Stimulated activated naive B cell treated with anti-CD40 and anti-IgM and Interleukin-4, amounts not matched to agents 10 μg/mL and 1 μg/mL and 100 μg/mL, for 72 hours (primary cell): ENCODE data around the gene MYO18B.

Source experiments
- ATAC-seq, 2 donors: fragments of 150-1000 bp; cut with Tn5 transposase; replicated peaks; 2 replicates each; pipeline ENCODE4 v1.10.0; 2021; ENCODE audit warnings: moderate library complexity in 1 of 2
- DNase-seq: peaks from one replicate; pipeline ENCODE4 v3.0.0; 2021
- H3K27ac Mint-ChIP-seq: one replicate; pipeline ENCODE4 v1.8.0; 2022; ENCODE audit warnings: mild to moderate bottlenecking, mixed read lengths
- H3K27me3 Mint-ChIP-seq, 2 donors: one replicate each; pipeline ENCODE4 v1.8.0; 2022; ENCODE audit warnings: mixed read lengths in 2 of 2
- H3K36me3 Mint-ChIP-seq, 2 donors: one replicate each; pipeline ENCODE4 v1.8.0; 2022; ENCODE audit warnings: mixed read lengths in 2 of 2, mild to moderate bottlenecking in 1 of 2
- H3K4me1 Mint-ChIP-seq, 2 donors: one replicate each; pipeline ENCODE4 v1.8.0; 2022; ENCODE audit warnings: mixed read lengths in 2 of 2, mild to moderate bottlenecking in 1 of 2
- H3K4me3 Mint-ChIP-seq, 2 donors: one replicate each; pipeline ENCODE4 v1.8.0; 2022; ENCODE audit warnings: mild to moderate bottlenecking in 2 of 2, mixed read lengths in 2 of 2, moderate library complexity in 1 of 2
- H3K9me3 Mint-ChIP-seq, 2 donors: one replicate each; pipeline ENCODE4 v1.8.0; 2022; ENCODE audit warnings: mixed read lengths in 2 of 2, mild to moderate bottlenecking in 1 of 2

MYO18B gene

DNA sequence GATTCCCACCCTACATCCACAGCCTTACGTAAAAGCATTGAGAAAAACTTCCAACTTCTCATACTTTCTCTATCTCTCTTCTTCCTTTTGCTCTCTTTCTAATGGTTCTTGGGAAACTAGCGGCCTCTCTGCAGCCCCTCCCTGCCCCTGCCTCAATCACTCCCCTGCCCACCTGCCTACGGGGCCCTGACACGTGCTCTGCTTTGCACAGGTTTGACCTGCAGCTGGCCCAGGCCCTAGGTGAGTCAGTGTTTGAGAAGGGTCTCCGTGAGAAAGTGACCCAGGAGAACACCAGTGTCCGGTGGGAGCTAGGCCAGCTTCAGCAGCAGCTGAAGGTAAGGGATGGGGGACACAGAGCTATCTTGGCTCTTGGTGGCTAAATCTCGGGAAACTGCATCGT, 160.4 kb downstream of the MYO18B start:
- ATAC-seq: no peak
- no peak overlapping the region for H3K27ac Mint-ChIP-seq

GRCh38 chr22:25903294-25903693, 161.3 kb downstream of the MYO18B start:
- no peak overlapping the region for H3K27ac Mint-ChIP-seq
- peaks cover 16 to 25% of the 10 kb centered on the region in 2 donors for H3K27me3 Mint-ChIP-seq
- no peak overlapping the region for H3K4me3 Mint-ChIP-seq
- no peak for ATAC-seq
- H3K36me3 Mint-ChIP-seq: no peaks in the 10 kb centered on the region
- no peaks in the 10 kb centered on the region for H3K4me1 Mint-ChIP-seq
- no peak for DNase-seq
- H3K9me3 Mint-ChIP-seq: peaks cover 4 to 10% of the 10 kb centered on the region in 2 donors

More for the DNA sequence above, 160.4 kb downstream of the MYO18B start:
- H3K36me3 Mint-ChIP-seq: no peaks in the 10 kb centered on the region
- H3K9me3 Mint-ChIP-seq: peaks cover 4 to 7% of the 10 kb centered on the region in 2 donors
- no peak overlapping the region for H3K4me3 Mint-ChIP-seq
- no peak for DNase-seq
- no peaks in the 10 kb centered on the region for H3K4me1 Mint-ChIP-seq
- peaks cover 13 to 16% of the 10 kb centered on the region in 2 donors for H3K27me3 Mint-ChIP-seq

DNA sequence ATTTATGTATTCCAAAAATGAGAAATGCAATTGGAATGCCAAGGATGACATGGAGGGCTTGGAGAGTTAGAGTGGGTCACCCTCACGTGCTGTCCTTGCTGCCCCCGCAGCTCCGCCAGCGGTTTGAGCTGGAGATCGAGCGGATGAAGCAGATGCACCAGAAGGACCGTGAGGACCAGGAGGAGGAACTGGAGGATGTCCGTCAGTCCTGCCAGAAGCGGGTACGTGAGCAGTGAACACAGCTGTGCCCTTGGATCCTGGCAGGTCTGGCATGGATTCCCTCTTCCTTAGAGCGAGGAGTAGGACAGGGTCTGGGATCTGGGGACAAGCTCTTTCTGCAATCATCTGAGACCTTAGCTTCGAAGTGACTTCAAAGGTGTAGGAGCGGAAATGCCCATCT, 166.2 kb downstream of the MYO18B start:
- no peak overlapping the region for H3K27ac Mint-ChIP-seq
- no peak overlapping the region for H3K4me3 Mint-ChIP-seq
- H3K36me3 Mint-ChIP-seq: no peaks in the 10 kb centered on the region
- DNase-seq: no peak
- no peak for ATAC-seq
- H3K9me3 Mint-ChIP-seq: peaks cover 4 to 10% of the 10 kb centered on the region in 2 donors
- H3K27me3 Mint-ChIP-seq: peaks cover 20 to 45% of the 10 kb centered on the region in 2 donors
- H3K4me1 Mint-ChIP-seq: no peaks in the 10 kb centered on the region

GRCh38 chr22:25908755-25909154, 166.8 kb downstream of the MYO18B start:
- Mint-ChIP-seq H3K4me3 (no peak overlapping the region), H3K4me1 (no peaks in the 10 kb centered on the region), H3K27me3 (peaks cover 15 to 40% of the 10 kb centered on the region in 2 donors), H3K27ac (no peak overlapping the region), H3K36me3 (no peaks in the 10 kb centered on the region), H3K9me3 (peaks cover 4 to 10% of the 10 kb centered on the region in 2 donors)
- ATAC-seq: no peak
- no peak for DNase-seq

- Mint-ChIP-seq H3K27ac (no peak overlapping the region), H3K27me3 (peaks cover 10 to 34% of the 10 kb centered on the region in 2 donors), H3K4me1 (no peaks in the 10 kb centered on the region), H3K9me3 (peaks cover 4 to 10% of the 10 kb centered on the region in 2 donors), H3K4me3 (no peak overlapping the region), H3K36me3 (no peaks in the 10 kb centered on the region)
- ATAC-seq: no peak
- no peak for DNase-seq
Measured at GRCh38 chr22:25909614-25910387, 167.8 kb downstream of the MYO18B start.

- ATAC-seq: no peak
- peaks cover 3 to 7% of the 10 kb centered on the region in 2 donors for H3K9me3 Mint-ChIP-seq
Measured at GRCh38 chr22:25911243-25911972, 169.4 kb downstream of the MYO18B start.

DNA sequence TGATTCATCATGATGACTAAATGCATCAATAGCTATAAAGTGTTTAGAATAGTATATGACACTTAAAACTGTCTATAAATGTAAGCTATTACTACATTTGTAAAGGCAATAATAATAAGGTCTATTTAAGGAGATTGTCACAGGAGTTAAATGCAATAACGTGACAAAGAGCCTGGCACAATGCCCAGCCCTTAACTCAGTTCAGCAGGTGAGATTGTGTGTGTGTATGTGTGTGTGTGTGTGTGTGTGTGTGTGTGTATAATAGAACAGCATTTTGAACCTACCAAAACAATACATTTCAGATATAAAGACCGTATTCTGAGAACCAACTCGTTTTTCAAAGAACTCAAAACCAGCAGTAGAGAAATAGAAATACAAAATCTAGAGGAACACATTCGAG, 177.5 kb downstream of the MYO18B start:
- no peaks in the 10 kb centered on the region for H3K36me3 Mint-ChIP-seq
- H3K4me3 Mint-ChIP-seq: no peak overlapping the region
- no peak overlapping the region for H3K27ac Mint-ChIP-seq
- H3K9me3 Mint-ChIP-seq: peaks cover 1 to 7% of the 10 kb centered on the region in 2 donors
- DNase-seq (no peak), ATAC-seq (no peak)
- peaks cover 30 to 39% of the 10 kb centered on the region in 2 donors for H3K27me3 Mint-ChIP-seq
- H3K4me1 Mint-ChIP-seq: no peaks in the 10 kb centered on the region

More at GRCh38 chr22:25911243-25911972, 169.4 kb downstream of the MYO18B start:
- H3K4me1 Mint-ChIP-seq: no peaks in the 10 kb centered on the region
- no peak overlapping the region for H3K4me3 Mint-ChIP-seq
- no peak for DNase-seq
- H3K27me3 Mint-ChIP-seq: peaks cover 13 to 34% of the 10 kb centered on the region in 2 donors
- no peaks in the 10 kb centered on the region for H3K36me3 Mint-ChIP-seq
- no peak overlapping the region for H3K27ac Mint-ChIP-seq

DNA sequence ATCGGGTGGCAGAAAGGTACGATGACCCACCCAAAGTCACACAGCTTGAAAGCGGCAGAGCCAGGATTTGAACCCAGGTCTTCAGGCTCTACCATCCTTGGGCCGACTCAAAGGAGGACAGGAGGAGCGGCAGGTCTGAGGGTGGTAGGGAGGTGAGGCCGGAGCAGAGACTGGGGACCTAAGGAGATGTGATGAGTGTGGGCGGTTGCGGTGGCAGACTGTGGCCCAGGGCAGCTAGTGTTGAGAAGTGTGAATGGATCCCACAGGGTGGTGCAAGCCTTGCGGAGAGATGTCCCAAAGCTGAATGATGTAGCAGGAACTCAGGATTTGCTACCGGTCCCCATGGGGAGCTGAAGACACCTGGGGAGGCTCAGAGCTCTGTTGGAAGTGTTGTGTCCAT, 180.2 kb downstream of the MYO18B start:
- peaks cover 3 to 7% of the 10 kb centered on the region in 2 donors for H3K9me3 Mint-ChIP-seq
- H3K4me1 Mint-ChIP-seq: no peaks in the 10 kb centered on the region
- no peak overlapping the region for H3K27ac Mint-ChIP-seq
- ATAC-seq: no peak
- no peak for DNase-seq
- H3K27me3 Mint-ChIP-seq: peaks cover 33 to 36% of the 10 kb centered on the region in 2 donors
- no peaks in the 10 kb centered on the region for H3K36me3 Mint-ChIP-seq
- no peak overlapping the region for H3K4me3 Mint-ChIP-seq

DNA sequence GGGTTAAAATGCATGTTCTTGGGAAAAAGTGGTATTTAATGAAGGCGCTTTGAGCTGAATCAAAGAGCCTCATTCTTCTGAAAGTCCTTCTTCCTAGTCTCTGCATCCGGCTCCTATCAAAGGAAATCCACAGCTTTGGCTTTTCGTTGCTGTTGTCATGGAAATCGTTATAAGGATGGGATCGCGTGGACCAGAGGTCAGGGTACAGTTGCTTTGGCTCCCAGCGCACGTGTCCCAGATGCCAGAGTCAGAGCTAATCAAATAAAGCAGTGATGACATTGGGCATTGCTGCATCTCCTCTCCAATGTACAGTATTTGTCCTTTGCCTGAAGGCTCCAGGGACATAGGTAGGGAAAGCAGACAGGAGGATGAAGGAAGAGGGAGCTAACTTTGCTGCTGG, 181.9 kb downstream of the MYO18B start:
- DNase-seq (no peak), ATAC-seq (no peak)
- Mint-ChIP-seq H3K9me3 (peaks cover 4 to 7% of the 10 kb centered on the region in 2 donors), H3K27me3 (peaks cover 33 to 35% of the 10 kb centered on the region in 2 donors), H3K4me1 (no peaks in the 10 kb centered on the region), H3K27ac (no peak overlapping the region), H3K4me3 (no peak overlapping the region), H3K36me3 (no peaks in the 10 kb centered on the region)

GRCh38 chr22:25928038-25928437, 186.1 kb downstream of the MYO18B start:
- ATAC-seq (no peak), DNase-seq (no peak)
- H3K27me3 Mint-ChIP-seq: peaks cover 9 to 23% of the 10 kb centered on the region in 2 donors
- no peaks in the 10 kb centered on the region for H3K4me1 Mint-ChIP-seq
- peaks cover 4 to 7% of the 10 kb centered on the region in 2 donors for H3K9me3 Mint-ChIP-seq
- H3K27ac Mint-ChIP-seq: no peak overlapping the region
- no peak overlapping the region for H3K4me3 Mint-ChIP-seq
- no peaks in the 10 kb centered on the region for H3K36me3 Mint-ChIP-seq

DNA sequence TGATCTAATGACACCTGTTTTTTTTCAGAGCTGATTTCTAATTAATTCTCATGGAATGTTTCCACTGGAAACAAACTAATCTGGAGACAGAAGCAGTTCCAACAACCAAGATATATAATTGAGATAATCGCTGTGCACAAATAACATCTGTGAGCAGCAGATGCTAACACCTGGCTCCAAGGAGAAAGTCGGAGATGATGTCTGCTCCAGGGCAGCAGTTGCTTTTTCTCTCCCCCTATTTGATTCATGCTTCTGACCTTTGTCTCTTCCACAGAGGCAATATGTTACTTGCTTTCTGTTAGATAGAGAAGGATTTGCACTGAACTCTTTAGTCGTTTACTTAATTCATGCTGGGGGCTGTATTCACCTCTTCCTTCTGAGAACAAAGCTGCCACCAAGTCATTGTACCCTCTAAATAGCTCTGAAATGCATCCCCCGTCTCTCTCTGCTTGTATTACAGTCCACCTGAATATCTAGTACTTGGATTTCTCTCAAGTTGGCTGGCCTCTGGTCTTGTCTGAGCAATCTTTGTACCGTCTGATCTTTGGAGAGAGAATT, 187.4 kb downstream of the MYO18B start:
- no peak overlapping the region for H3K27ac Mint-ChIP-seq
- peaks cover 9 to 12% of the 10 kb centered on the region in 2 donors for H3K9me3 Mint-ChIP-seq
- ATAC-seq: no peak
- no peak overlapping the region for H3K4me3 Mint-ChIP-seq
- no peaks in the 10 kb centered on the region for H3K4me1 Mint-ChIP-seq
- peaks cover 8 to 22% of the 10 kb centered on the region in 2 donors for H3K27me3 Mint-ChIP-seq
- no peaks in the 10 kb centered on the region for H3K36me3 Mint-ChIP-seq
- no peak for DNase-seq

DNA sequence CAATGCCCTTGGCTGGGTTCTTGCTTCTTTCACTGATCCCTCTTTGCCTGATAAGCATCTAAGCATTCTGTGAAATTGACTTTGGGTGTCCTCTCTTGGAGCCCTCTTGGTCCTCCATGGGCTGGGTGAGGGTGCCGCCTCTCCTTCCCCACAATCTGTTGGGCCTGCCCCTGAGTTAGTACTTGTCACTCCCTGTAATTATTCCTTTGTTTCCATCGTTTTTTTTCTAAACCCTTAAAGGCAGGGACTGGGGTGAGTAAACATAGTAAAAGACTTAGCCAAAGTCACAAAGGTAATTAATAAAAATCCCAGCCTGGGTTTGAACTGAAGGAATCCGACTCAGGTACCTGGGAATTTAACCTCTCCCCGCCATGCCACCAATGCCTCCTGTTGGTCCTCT, 188.1 kb downstream of the MYO18B start:
- Mint-ChIP-seq H3K27ac (no peak overlapping the region), H3K36me3 (no peaks in the 10 kb centered on the region), H3K4me1 (no peaks in the 10 kb centered on the region), H3K4me3 (no peak overlapping the region), H3K9me3 (peaks cover 9 to 12% of the 10 kb centered on the region in 2 donors), H3K27me3 (peaks cover 11 to 23% of the 10 kb centered on the region in 2 donors)
- no peak for ATAC-seq
- no peak for DNase-seq

- Mint-ChIP-seq H3K4me1 (no peaks in the 10 kb centered on the region), H3K36me3 (no peaks in the 10 kb centered on the region), H3K27ac (no peak overlapping the region), H3K9me3 (peaks cover 10 to 12% of the 10 kb centered on the region in 2 donors), H3K4me3 (no peak overlapping the region), H3K27me3 (peaks cover 19 to 31% of the 10 kb centered on the region in 2 donors)
- ATAC-seq (no peak), DNase-seq (no peak)
Measured at GRCh38 chr22:25930788-25931310, 188.9 kb downstream of the MYO18B start.

DNA sequence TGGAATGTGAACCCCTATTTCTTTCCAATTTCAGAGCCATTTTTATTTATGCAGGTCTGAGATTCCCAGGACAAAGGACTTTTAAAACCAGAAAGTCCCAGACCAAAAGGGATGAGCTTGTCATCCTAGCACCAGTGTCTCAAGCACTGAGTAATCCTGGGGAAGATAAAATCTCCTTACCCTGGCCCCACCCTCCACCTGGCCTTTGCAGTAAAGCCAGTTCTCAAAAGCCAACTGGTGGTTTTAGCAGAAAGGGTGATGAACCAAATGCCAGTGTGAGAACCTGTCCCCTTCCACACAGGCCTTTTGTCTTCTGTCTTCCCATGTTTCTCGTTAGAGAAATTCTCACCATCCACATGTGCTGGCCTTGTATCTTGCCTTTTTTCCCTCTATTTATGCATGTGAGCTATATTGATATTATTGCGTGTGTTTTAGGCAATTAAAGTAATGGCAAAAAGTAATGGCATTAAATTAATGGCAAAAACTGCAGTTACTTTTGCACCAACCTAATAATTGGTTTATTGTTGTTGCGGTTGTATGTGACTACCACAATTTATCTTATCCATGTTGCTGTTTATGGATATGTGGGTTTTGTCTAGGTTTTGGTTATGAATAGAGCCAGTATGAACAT, 191.3 kb downstream of the MYO18B start:
- Mint-ChIP-seq H3K4me3 (no peak overlapping the region), H3K4me1 (no peaks in the 10 kb centered on the region)

More for the DNA sequence above, 191.3 kb downstream of the MYO18B start:
- ATAC-seq (no peak), DNase-seq (no peak)
- peaks cover 28 to 41% of the 10 kb centered on the region in 2 donors for H3K27me3 Mint-ChIP-seq
- H3K9me3 Mint-ChIP-seq: peaks cover 5 to 6% of the 10 kb centered on the region in 2 donors
- H3K36me3 Mint-ChIP-seq: no peaks in the 10 kb centered on the region
- no peak overlapping the region for H3K27ac Mint-ChIP-seq
